Measurements from ENCODE around the gene ENAH.
"Not testable (repeated sequence)": the region's sequence is repeated elsewhere in the genome, so short reads cannot be mapped to it uniquely, and the experiment has no call there.

ENAH gene

DNA sequence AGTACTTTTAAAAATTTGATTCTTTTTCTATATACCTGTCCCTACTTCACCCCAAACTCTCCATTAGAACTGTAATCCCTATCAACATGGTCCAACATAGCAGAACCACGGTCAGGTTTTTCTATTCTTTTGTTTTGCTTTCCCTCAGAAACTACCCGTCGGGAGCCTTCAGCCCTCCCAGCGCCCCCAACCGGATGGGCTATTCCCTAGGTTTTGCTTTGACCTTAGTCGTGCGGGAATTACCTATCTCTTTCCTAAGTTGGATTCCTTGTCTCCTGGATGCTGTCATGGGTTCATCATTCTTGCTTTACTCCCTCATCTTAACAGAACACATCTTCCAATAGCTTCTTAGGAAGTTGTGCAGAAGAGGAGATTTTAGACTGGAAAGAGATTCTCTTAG is 127.5 kb downstream of the ENAH start:
- DNase-seq (ENCODE audit: low read depth) = no peak

DNA sequence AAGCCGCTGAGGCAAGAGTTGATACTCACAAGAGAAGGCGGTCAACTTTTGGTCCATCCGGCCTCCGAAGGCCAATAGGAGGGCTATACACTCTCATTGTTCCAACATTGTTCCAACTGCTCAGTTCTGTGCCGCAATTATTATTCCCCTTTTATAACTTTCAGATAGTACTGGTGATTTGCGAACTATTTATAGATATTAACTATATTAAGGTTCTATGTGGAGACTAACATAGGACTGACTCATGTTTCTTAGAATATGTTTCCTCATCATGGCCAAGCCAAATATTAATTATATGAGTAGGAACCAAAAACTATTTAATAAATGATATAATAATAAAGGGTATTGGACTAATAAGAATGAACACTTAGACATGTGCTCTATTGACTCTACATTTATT is 128.4 kb downstream of the ENAH start:
- DNase-seq (ENCODE audit: low read depth) = no peak

DNA sequence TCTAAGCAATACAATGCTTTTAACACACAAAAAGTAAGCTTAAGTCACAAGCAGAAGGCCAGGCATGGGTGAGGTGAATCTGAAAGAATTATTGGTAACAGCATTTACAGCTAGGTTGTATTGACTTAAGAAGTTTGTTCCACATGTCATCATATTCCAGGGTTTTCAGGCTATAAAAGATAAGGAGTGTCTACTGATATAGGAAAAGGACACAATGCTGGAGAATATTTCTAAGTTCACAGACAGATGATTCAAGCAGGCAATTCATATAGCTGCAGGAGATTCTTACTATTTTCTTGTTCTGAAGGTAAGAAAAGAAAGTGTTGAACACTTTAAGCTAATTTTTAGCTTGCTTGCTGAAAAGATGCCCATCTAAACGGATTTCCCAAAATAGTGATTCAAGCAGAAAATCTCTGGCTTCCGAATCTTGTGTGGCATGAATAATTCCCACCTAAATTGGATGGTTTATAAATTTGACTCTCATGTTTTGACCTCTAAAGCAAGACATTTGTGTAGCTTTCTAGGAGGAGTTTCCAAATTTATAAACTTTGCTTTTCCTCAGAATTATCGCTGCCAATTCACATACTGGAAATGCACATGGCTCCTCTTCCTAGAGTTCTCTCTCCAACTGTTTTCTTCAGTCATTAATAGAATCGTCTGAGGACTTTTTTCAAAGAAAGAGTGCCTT is 129.5 kb downstream of the ENAH start:
- DNase-seq (ENCODE audit: low read depth) = no peak

GRCh38 chr1:225522588-225523262 is 130.2 kb downstream of the ENAH start:
- no peak for DNase-seq (ENCODE audit: low read depth)

- no peak for DNase-seq (ENCODE audit: low read depth)
These were observed 132.2 kb downstream of the ENAH start for GRCh38 chr1:225520587-225521227.

DNA sequence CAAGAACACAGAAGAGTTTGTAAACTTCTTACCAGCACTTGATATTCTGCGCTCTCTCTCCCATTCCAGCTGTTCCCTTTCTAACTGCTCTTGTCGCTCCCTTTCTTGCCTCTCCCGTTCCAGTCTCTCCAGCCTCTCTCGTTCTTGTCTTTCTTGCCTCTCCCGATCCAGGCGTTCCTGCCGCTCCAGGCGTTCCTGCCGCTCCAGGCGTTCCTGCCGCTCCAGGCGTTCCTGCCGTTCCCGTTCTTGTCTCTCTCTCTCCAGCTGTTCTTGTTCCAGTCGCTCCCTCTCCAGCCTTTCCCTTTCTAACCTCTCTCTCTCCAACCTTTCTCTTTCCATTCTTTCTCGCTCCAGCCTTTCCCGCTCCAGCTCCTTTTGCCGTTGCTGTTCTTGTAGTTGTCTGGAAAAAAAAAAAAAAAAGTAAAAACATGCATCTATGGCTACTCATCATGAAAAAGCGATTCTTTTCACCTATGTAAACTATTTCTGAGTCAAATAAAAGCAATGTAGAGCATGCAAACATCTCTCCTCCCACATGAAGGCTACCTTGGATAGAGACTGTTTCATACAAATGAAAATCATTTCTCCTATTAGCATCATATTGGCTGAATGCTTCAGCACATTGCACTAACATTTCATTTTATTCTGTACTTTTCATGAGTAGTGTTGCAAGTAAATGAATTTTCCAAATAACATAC is 133.6 kb downstream of the ENAH start:
- DNase-seq (ENCODE audit: low read depth) = no peak

DNA sequence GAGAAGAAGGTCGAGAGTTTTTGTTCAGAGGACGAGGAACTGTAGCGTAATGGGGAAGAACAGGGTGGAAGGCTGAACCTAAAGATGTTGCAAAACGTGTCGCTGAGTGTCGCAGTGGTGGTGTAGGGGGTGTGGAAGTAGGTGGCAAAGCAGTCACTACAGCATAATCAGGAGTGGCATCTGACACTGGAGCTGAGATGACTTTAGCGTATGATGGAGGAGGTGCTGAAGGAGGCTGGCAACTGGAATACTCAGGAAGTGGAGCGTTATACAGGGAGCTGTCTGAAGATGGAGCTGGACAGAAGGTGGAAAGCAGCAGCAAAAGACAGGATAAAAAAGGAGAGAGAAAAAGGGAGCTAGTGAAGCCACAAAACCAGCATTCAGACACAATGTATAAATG is 135.2 kb downstream of the ENAH start:
- DNase-seq (ENCODE audit: low read depth) = no peak

GRCh38 chr1:225517221-225517620 is 135.7 kb downstream of the ENAH start:
- no peak for DNase-seq (ENCODE audit: low read depth)

GRCh38 chr1:225514671-225515081 is 138.2 kb downstream of the ENAH start:
- no peak for DNase-seq (ENCODE audit: low read depth)

- DNase-seq (ENCODE audit: low read depth) = not testable (repeated sequence)
These were observed 139.3 kb downstream of the ENAH start for GRCh38 chr1:225513576-225513975.

GRCh38 chr1:225511828-225512381 is 141.0 kb downstream of the ENAH start:
- no peak for DNase-seq (ENCODE audit: low read depth)

DNA sequence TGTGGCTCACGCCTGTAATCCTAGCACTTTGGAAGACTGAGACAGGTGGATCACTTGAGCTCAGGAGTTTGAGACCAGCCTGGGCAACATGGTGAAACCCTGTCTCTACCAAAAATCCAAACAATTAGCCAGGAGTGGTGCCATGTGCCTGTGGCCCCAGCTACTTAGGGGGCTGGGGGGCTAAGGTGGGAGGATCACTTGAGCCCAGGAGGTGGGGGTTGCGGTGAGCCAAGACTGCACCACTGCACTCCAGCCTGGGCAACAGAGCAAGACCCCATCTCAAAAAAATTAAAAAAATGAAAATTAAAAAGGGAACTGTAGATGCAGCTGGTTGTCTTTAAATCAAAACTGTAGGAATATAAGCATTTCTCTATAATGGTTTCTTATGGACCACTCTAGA is 142.2 kb downstream of the ENAH start:
- DNase-seq (ENCODE audit: low read depth) = not testable (repeated sequence)

- DNase-seq (ENCODE audit: low read depth) = no peak
These were observed 143.2 kb downstream of the ENAH start for GRCh38 chr1:225509770-225510169.

- peak; percentile 15 for DNase-seq (ENCODE audit: low read depth)
These were observed 143.6 kb downstream of the ENAH start for GRCh38 chr1:225509376-225509707.

DNA sequence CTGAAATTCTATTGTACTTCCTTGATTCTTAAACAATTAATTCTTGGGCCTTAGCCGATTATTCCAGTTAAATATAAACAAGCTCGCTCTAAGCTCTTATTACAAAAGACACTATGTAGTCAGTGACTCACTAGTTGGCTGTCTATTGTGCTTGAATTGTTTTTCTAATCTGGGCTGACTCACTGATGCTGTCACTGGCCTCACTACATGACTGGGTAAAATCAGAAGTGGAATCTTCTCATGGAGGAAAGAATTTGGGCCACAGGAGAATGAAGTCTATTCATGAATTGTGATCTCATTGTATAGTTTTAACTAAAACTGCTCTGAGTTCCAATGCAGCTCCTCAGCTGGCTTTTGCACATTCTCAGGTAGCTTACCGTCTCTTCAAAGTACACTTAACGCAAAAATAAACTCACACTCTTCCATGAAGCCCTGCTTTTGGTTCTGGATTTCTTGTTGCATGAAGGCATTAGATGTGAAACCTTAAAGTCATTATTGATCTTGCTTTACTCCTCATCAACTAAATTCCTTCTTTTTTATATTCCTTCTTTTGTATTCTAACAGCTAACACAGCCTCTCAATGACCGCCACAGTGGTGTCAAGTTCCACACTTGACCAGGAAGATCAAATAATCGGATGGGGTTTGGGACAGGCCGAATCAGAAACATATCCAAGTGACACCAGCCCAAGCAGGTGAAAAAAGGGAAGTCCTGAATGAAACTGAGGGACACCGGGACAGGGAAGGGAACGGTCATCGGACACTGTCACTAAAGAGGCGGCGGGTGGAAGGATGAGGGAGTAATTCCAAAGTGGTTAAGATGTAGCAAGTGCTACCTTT is 144.2 kb downstream of the ENAH start:
- DNase-seq (ENCODE audit: low read depth) = peak; percentile 99

GRCh38 chr1:225506727-225507126 is 146.2 kb downstream of the ENAH start:
- DNase-seq (ENCODE audit: low read depth) = no peak

DNA sequence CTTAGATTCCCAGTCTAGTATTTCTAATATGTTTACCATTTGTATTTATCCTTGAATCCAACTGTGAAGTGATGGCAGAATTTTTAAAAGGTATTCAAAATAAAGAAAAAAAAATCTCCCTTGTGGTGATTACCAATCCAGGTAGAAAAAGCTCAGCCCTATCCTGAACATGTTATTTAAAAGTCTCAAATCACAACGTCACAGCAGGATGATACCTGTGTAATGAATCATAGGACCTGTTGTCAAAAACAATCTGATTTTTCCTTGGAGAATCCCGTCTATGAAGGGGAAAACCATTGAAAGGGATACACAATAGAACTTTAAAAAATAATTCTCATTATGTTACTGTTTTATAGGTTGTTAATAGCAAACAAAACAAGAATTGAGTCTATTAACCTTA is 148.1 kb downstream of the ENAH start:
- DNase-seq (ENCODE audit: low read depth) = no peak

DNA sequence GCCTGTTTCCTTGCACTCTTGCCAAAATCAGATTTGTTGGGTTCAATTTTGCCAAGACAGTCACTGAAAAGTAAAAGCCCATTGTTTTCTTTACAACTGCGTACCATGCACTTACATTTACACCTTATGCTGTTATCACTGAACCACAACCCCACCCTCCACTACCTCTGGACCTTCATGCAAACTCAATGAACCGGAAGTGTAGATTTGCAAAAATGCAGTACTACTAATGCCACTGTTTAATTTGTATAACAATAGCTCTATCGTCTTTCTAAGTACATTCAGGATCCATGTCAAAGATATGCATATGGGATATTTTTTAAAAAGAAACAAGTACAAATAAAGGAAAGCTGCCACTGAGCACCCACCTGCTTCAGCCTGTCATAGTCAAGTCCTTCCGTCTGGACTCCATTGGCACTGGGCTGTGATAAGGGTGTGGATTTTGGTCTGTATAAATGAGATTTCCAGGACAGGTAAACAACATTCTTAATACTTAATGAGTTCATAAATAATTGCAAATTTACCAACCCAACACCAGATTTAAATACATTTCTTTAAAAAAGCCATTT is 152.2 kb downstream of the ENAH start:
- no peak for DNase-seq (ENCODE audit: low read depth)

- peak; percentile 59 for DNase-seq (ENCODE audit: low read depth)
These were observed 154.3 kb downstream of the ENAH start for GRCh38 chr1:225498549-225499136.

DNA sequence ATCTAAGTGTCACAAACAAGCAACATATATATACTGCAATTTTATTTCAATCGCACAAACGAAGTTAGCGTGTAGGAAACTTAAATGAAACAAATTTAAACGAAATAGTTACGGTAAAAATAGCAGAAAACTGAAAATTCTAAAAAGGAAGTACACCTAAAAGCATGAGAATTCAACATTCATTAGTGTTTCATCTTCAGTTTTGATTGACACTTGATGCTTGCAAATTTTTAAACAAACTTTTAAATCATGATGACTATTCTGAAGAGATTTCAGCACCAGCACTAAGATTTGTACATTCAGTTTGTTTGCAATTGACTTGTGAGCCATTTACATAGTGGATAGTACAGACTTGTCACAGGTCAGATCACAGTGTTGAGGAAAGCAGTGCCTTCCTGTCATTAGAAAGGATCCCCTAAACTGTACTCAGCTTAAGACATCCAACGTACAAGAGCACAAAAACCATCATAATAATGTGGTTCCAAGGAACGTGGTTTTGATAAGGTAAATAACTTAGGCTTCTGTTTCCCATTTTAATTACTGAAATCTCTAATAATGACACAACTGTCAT is 158.0 kb downstream of the ENAH start:
- no peak for DNase-seq (ENCODE audit: low read depth)
